ENCODE data around the gene MTMR1. TPM values are rescaled to one million over a fixed set of nuclear protein-coding genes. Genes with fewer than 3 reads are reported as not detected.

Gene MTMR1
- polyA plus RNA-seq, 3 donors from 2014 or later = 13.9 to 21.3 (median 15.3) TPM

GRCh38 chrX:150768580-150769190 lies 75.5 kb downstream of the MTMR1 start:
- no peak overlapping the region for H3K4me3 Mint-ChIP-seq
- no peak for DNase-seq
- H3K9me3 Mint-ChIP-seq = no peaks in the 10 kb centered on the region
- H3K27ac Mint-ChIP-seq = no peak overlapping the region
- H3K36me3 Mint-ChIP-seq = no peaks in the 10 kb centered on the region
- H3K4me1 Mint-ChIP-seq = no peaks in the 10 kb centered on the region
- H3K27me3 Mint-ChIP-seq (ENCODE audit: low read depth in 3 of 3) = peaks cover 0 to 3% (median 3%) of the 10 kb centered on the region in 3 donors

GRCh38 chrX:150769408-150769807 lies 76.2 kb downstream of the MTMR1 start:
- Mint-ChIP-seq H3K4me3 (no peak overlapping the region), H3K27me3 (ENCODE audit: low read depth in 3 of 3) (peaks cover 0 to 3% (median 2%) of the 10 kb centered on the region in 3 donors), H3K9me3 (no peaks in the 10 kb centered on the region), H3K27ac (no peak overlapping the region), H3K36me3 (no peaks in the 10 kb centered on the region), H3K4me1 (no peaks in the 10 kb centered on the region)
- no peak for DNase-seq

DNA sequence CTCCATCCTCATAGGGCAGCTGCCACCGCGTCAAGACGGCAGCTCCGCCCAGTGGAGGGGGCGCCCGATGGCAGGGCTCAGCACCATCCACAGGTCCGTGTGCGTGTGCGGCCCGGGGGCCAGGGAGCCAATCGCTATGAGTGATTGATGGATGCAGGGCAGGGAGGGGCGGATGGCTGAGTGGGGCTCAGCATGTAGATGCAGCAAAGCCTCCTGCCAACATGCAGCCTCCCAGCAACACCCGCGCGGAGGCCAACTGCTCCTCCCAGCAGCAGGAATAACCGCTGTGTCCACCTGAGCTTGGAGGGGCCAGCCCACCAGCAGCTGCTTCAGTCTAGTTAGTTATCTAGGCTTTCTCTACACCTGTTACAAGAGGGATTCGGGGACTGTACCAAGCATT lies 77.4 kb downstream of the MTMR1 start:
- no peak overlapping the region for H3K27ac Mint-ChIP-seq

GRCh38 chrX:150771116-150771515 lies 77.9 kb downstream of the MTMR1 start:
- H3K4me1 Mint-ChIP-seq = no peaks in the 10 kb centered on the region
- no peaks in the 10 kb centered on the region for H3K9me3 Mint-ChIP-seq
- DNase-seq = no peak
- peaks cover 0 to 3% (median 2%) of the 10 kb centered on the region in 3 donors for H3K27me3 Mint-ChIP-seq (ENCODE audit: low read depth in 3 of 3)
- no peak overlapping the region for H3K4me3 Mint-ChIP-seq
- no peak overlapping the region for H3K27ac Mint-ChIP-seq
- peaks cover 0 to 4% (median 3%) of the 10 kb centered on the region in 3 donors for H3K36me3 Mint-ChIP-seq

More for the DNA sequence above, 77.4 kb downstream of the MTMR1 start:
- Mint-ChIP-seq H3K36me3 (peaks cover 0 to 4% (median 3%) of the 10 kb centered on the region in 3 donors), H3K9me3 (no peaks in the 10 kb centered on the region), H3K4me3 (no peak overlapping the region), H3K27me3 (ENCODE audit: low read depth in 3 of 3) (peaks cover 0 to 3% (median 2%) of the 10 kb centered on the region in 3 donors), H3K4me1 (no peaks in the 10 kb centered on the region)
- DNase-seq = no peak

DNA sequence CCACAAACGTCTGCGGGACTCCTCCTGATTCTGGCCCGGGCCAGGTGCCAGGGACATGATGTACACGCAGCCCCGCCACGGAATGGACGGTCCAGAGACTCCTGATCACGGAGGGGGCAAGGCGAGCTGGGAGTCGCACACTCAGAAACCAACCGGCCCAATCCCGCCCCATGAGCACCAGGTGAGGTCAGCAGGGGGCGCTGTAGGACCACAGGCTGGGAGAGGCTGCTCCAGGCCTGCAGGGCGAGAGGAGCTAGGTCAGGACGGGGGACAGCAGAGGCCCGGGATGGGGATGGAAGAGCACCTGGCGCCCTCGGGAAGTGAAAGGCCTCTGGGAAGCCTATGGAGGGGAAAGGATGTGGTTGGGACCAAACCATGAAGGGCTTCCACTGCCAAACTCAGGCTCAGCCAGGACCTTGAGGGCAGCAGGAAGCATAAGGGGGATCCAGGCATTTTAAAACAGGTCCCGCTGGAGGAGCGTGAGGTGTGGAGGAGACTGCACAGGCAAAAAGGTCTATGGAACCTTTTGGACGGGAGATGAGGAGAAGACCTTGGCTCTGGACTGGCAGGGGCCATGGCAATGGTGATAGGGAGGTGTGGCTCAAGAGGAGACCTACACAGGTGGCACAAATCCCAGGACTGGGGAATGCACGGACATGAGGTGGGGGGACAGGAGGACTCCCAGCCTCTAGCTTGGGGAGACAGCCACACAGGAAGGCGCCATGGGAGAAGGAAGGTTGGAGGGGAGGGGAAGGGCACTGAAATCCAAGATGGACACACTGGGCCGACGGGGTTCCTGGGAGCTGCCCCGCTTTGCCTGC lies 79.2 kb downstream of the MTMR1 start:
- Mint-ChIP-seq H3K36me3 (peaks cover 0 to 4% (median 3%) of the 10 kb centered on the region in 3 donors), H3K4me3 (no peak overlapping the region), H3K27ac (no peak overlapping the region)

DNA sequence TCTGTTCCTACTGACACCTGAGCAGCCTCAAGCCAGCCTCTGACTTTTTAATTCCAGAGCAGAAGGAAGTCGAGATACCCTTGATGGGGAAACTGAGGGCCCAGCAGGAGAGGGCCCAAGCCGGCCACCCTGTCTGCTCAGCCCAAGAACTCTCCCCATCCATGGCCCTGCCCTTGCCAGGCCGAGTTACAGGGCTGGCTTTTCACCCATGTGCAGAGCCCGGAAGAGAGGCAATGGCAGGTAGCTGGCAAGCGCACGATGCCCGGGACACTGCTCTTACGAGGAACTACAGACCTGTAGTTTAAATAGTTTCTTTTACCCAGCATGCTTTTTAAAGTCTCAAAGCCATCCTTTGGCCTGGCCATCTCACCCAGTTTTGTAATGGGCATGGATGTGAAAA lies 79.9 kb downstream of the MTMR1 start:
- no peak overlapping the region for H3K4me3 Mint-ChIP-seq
- no peak for DNase-seq
- peaks cover 0 to 3% (median 2%) of the 10 kb centered on the region in 3 donors for H3K27me3 Mint-ChIP-seq (ENCODE audit: low read depth in 3 of 3)
- H3K9me3 Mint-ChIP-seq = no peaks in the 10 kb centered on the region
- H3K36me3 Mint-ChIP-seq = peaks cover 0 to 4% (median 3%) of the 10 kb centered on the region in 3 donors
- H3K27ac Mint-ChIP-seq = no peak overlapping the region
- no peaks in the 10 kb centered on the region for H3K4me1 Mint-ChIP-seq

More for the DNA sequence above, 79.2 kb downstream of the MTMR1 start:
- no peaks in the 10 kb centered on the region for H3K4me1 Mint-ChIP-seq
- H3K27me3 Mint-ChIP-seq (ENCODE audit: low read depth in 3 of 3) = peaks cover 0 to 3% (median 2%) of the 10 kb centered on the region in 3 donors
- H3K9me3 Mint-ChIP-seq = no peaks in the 10 kb centered on the region
- DNase-seq = peak; percentile 41 to 63 (median 52)

DNA sequence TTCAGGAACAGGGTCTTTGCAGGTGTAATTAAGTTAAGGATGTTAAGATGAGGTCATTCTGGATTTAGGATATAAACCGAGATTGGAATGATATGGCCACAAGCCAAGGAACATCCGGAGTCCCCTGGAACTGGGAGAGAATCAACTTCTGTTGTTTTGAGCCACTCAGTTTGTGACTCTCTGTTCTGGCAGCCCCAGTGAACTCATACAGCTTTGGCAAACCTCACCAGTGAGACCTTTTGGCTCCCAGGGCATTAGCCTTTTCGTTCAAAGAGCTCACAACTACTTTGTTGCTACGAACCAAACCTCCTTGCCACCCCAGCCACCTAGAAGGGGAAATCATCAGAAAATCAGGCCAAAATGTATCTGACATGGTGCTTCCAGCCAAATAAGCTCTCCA lies 80.4 kb downstream of the MTMR1 start:
- Mint-ChIP-seq H3K4me3 (no peak overlapping the region), H3K27me3 (ENCODE audit: low read depth in 3 of 3) (peaks cover 0 to 2% (median 2%) of the 10 kb centered on the region in 3 donors), H3K4me1 (no peaks in the 10 kb centered on the region), H3K27ac (no peak overlapping the region), H3K36me3 (peaks cover 0 to 4% (median 3%) of the 10 kb centered on the region in 3 donors), H3K9me3 (no peaks in the 10 kb centered on the region)
- no peak for DNase-seq

GRCh38 chrX:150774798-150775568 lies 81.8 kb downstream of the MTMR1 start:
- no peaks in the 10 kb centered on the region for H3K9me3 Mint-ChIP-seq
- H3K27ac Mint-ChIP-seq = no peak overlapping the region
- peaks cover 0 to 4% (median 3%) of the 10 kb centered on the region in 3 donors for H3K36me3 Mint-ChIP-seq
- no peak for DNase-seq
- peaks cover 0 to 2% (median 0%) of the 10 kb centered on the region in 3 donors for H3K27me3 Mint-ChIP-seq (ENCODE audit: low read depth in 3 of 3)
- H3K4me1 Mint-ChIP-seq = no peaks in the 10 kb centered on the region
- no peak overlapping the region for H3K4me3 Mint-ChIP-seq

DNA sequence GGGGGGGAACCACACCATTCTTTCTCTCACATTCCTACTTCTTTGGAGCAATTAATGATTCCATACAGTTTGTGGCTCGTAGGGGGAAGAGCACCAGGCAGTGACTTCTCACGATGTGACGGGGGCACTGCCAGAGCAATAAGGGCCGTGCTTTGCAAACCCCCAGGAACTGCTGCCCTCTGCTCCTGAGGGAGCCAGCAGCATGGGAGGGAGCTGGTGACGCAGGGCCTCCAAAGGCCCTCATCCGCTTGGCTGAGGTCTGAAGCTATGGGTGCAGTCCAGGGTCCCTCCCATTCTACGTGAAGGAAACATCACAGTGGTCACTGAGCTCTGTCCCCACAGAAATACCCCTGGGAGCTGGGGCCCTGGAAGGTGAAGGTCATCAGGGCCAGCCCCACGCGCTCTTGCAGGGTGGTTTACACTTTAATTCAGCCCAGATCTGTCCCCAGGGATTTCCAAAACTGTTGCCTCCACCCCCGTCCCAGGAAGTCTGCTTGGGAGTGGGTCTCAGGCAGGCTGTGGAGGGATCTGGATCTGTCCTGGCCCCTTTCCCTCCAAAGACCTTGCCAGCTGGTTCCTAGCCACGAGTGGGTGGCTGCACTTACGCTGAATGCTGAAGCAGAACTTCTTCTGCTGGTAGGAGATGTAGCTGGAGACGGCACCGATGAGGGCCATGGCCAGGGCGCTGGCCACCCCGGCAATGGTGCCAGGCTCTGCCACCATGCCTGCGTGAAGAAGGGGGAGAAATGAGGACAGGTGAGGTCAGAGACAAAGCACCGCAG lies 82.6 kb downstream of the MTMR1 start:
- Mint-ChIP-seq H3K4me3 (no peak overlapping the region), H3K27me3 (ENCODE audit: low read depth in 3 of 3) (peaks cover 0 to 2% (median 0%) of the 10 kb centered on the region in 3 donors), H3K36me3 (peaks cover 0 to 4% (median 3%) of the 10 kb centered on the region in 3 donors), H3K27ac (no peak overlapping the region), H3K9me3 (no peaks in the 10 kb centered on the region), H3K4me1 (no peaks in the 10 kb centered on the region)
- no peak for DNase-seq

DNA sequence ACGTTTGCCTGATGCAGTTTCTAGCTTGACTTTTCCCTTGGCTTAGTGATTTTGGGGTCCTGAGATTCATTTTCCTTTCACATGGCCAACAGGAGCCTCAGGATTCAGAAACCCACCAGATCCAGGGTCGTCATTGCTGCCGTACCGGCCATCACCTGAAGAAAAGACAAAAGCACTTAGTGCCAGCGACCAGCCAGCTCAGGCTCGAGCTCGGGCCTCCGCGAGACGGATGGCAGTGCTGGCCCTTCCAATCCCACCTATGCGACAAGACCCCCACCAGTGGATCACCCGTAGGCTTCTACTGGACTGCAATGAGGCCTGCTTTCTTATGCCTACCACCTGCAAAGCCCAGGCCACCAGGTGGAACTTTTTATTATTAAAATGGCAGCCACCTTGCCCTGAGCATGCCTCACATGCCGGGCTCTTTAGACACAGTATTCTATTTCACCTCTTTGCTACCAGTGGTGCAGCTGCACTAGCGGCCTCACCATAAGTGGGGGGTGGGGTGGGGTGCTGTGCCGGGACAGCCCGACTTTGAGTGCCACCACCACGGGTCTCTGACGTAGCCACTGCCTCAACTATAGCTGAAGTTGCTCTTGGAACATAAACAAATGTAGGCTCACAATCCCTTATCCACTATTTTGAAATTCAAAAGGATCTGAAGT lies 84.3 kb downstream of the MTMR1 start:
- Mint-ChIP-seq H3K4me1 (no peaks in the 10 kb centered on the region), H3K27ac (no peak overlapping the region), H3K9me3 (no peaks in the 10 kb centered on the region), H3K36me3 (peaks cover 0 to 4% (median 3%) of the 10 kb centered on the region in 3 donors), H3K27me3 (ENCODE audit: low read depth in 3 of 3) (peaks cover 0 to 2% (median 0%) of the 10 kb centered on the region in 3 donors), H3K4me3 (no peak overlapping the region)
- DNase-seq = no peak

GRCh38 chrX:150779385-150779784 lies 86.2 kb downstream of the MTMR1 start:
- H3K4me1 Mint-ChIP-seq = no peaks in the 10 kb centered on the region
- H3K27ac Mint-ChIP-seq = no peak overlapping the region
- no peak overlapping the region for H3K4me3 Mint-ChIP-seq
- peaks cover 0 to 2% (median 0%) of the 10 kb centered on the region in 6 donors for H3K9me3 Mint-ChIP-seq
- H3K27me3 Mint-ChIP-seq (ENCODE audit: low read depth in 3 of 3) = no peaks in the 10 kb centered on the region
- peaks cover 0 to 4% (median 3%) of the 10 kb centered on the region in 3 donors for H3K36me3 Mint-ChIP-seq
- no peak for DNase-seq

GRCh38 chrX:150781677-150782076 lies 88.5 kb downstream of the MTMR1 start:
- Mint-ChIP-seq H3K4me3 (no peak overlapping the region), H3K27me3 (ENCODE audit: low read depth in 3 of 3) (no peaks in the 10 kb centered on the region), H3K27ac (no peak overlapping the region), H3K9me3 (peaks cover 0 to 2% (median 0%) of the 10 kb centered on the region in 6 donors), H3K36me3 (peaks cover 0 to under 1% (median 0%) of the 10 kb centered on the region in 3 donors), H3K4me1 (no peaks in the 10 kb centered on the region)
- no peak for DNase-seq

DNA sequence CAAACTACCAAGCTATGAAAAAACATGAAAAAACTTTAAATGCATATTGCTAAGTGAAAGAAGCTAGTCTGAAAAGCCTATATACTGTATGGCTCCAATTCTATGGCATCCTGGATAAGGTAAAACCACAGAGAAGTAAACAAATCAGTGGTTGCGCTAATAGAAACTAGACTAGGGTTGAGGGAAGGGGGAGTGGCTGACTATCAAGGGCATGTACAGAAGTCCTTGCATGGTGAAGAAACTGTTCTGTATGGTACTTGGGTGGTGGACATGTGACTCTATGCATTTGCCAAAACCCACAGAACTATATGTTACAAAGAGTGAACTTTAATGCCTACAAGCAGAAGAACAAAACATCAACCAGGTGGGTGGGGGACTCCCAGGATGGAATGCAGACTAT lies 96.8 kb downstream of the MTMR1 start:
- peaks cover 0 to 2% (median 0%) of the 10 kb centered on the region in 3 donors for H3K27me3 Mint-ChIP-seq (ENCODE audit: low read depth in 3 of 3)
- no peak overlapping the region for H3K4me3 Mint-ChIP-seq
- no peak for DNase-seq
- H3K9me3 Mint-ChIP-seq = no peaks in the 10 kb centered on the region
- H3K36me3 Mint-ChIP-seq = peaks cover 5 to 31% (median 30%) of the 10 kb centered on the region in 3 donors
- no peak overlapping the region for H3K27ac Mint-ChIP-seq
- H3K4me1 Mint-ChIP-seq = no peaks in the 10 kb centered on the region
